ENCODE data around the gene PDCL2.
"Not testable (repeated sequence)": the region's sequence is repeated elsewhere in the genome, so short reads cannot be mapped to it uniquely, and the experiment has no call there.

PDCL2 gene

GRCh38 chr4:55582773-55583172 lies 9.3 kb downstream of the PDCL2 start:
- DNase-seq, result not testable (repeated sequence)

DNA sequence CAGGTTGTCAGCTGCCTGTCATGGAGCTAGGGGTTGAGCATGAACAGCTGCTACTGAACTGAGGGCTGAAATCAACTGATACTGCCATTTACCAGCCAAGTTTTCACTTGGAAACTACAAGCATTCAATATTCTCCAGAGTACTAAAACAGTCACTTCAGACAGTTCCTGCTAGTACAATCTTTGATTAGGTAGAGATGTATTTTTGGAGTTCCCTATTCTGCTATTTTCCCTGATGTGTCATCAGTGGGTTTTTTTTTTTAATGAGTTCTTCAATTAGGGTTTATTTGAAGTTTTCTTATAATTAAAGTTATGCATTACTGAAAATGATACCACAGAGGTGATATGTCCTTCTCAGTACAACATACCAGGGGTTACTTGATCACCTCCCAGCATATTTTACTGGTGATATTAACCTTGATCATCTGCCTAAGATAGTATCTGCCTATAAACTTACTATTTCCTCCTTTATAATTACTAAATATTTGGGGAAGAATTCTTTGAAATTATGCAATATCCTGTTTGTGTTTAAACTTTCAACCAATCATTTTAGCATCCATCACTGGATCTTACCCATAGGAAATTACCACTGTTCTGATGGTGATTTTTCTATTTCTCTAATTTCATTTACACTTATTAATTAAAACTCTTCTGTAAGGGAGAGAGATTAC lies 13.6 kb downstream of the PDCL2 start:
- DNase-seq, result no peak

- DNase-seq, result no peak
Observed at GRCh38 chr4:55575513-55575912, 16.5 kb downstream of the PDCL2 start.

- DNase-seq, result no peak
Observed at GRCh38 chr4:55574252-55574651, 17.8 kb downstream of the PDCL2 start.

GRCh38 chr4:55571806-55572205 lies 20.2 kb downstream of the PDCL2 start:
- DNase-seq, result no peak

- no peak for DNase-seq
Observed at GRCh38 chr4:55568905-55569504, 23.0 kb downstream of the PDCL2 start.

DNA sequence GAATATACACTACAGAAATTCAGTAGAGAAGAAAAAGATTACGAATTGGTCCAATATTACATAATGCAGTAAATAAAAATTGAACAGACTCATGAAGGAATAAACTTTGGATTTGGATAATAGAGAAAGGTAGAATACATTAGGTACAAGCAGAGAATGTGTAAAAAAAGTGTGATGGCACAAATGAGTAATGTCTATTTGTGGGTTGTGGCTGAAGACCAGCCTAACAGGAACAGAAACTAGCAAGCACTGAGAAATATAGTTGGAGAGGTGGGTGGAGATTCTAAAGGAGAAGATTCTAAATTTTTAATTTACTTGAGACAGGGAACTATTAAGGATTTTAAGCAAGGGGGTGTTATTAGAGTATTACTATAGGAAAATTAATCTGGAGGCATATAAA lies 30.2 kb downstream of the PDCL2 start:
- no peak for DNase-seq

- no peak for DNase-seq
Observed at GRCh38 chr4:55560096-55560495, 31.9 kb downstream of the PDCL2 start.

GRCh38 chr4:55554453-55555030 lies 37.5 kb downstream of the PDCL2 start:
- no peak for DNase-seq

DNA sequence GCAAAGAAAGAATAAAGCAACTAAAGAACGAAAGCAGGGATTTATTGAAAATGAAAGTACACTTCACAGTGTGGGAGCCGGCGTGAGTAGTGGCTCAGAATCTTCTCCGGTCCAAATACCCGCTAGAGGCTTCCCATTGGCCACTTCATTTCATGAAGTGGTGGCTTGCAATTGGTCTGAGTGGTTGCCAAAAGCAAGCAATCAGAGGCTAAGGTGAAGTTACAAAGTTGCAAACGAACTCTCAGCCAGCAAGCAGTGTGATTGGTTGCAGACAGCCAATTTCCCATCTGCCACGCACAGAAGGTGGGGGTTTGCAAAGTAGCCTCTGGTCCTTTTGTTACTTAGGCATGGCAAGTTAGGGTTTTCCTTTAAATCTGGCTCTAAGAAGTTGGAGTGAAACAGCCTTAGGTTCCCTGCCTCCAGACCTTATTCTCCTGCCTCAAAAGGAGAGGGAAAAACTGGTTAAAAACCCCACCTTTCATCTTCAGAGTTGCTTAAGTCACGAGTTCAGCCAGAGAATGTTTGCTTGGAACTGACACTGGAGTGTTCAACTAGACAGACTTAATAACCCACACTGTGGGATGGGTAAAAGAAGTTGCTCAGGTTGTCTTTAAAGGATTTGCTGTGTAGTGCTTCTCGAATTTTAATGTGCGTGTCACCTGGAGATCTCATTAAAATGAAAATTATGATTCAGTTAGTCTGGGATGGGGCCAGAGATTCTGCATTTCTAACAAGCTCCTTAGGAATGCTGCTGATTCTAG lies 38.4 kb downstream of the PDCL2 start:
- peak; percentile 26 for DNase-seq

- not testable (repeated sequence) for DNase-seq
Observed at GRCh38 chr4:55551964-55552363, 40.1 kb downstream of the PDCL2 start.

DNA sequence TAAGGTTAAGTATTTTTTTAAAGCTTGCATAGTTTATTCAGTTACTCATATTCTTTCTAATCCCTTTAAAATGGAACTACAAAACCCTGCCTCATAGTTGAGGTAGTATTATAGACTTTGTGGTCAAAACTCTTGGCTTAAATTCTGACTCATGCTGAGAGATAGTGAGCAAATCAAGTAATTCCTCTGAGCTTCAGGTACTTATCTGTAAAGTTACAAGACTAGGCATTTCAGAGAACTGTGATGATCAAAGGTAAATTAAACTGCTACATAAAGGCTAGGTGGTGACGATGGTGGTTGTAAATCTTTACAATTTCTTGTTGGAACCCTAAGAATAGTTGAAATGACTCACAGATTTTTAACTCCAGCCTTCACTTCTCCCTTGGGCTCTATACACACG lies 42.2 kb downstream of the PDCL2 start:
- no peak for DNase-seq

- DNase-seq, result no peak
Observed at GRCh38 chr4:55547918-55548317, 44.1 kb downstream of the PDCL2 start.

DNA sequence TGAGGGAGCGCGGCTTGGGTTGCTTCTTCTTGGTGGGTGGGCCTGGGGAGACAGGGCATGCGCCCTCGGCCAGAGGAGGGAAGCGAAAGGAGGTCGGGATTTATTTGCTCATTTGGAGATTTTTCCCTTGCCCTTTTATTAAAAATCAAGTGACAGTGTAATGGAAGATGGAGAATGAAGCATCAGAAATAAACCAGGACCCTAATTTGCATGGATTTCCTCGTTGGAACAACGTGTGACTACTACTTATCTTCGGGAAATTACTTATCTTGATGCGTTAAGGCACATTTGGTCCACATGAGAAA lies 44.6 kb downstream of the PDCL2 start:
- no peak for DNase-seq

- DNase-seq, result peak; percentile 88
Observed at GRCh38 chr4:55546756-55547465, 45.1 kb downstream of the PDCL2 start, which contains the start of gene CLOCK. CLOCK (minus strand) TSS chr4:55546909; CDS start chr4:55482785, 64,124 bp downstream.

- no peak for DNase-seq
Observed at GRCh38 chr4:55546506-55546755, 45.6 kb downstream of the PDCL2 start.

- peak; percentile 68 for DNase-seq
Observed at GRCh38 chr4:55545641-55546505, 46.2 kb downstream of the PDCL2 start.

- no peak for DNase-seq
Observed at GRCh38 chr4:55545151-55545550, 46.9 kb downstream of the PDCL2 start.

GRCh38 chr4:55543858-55544257 lies 48.2 kb downstream of the PDCL2 start:
- no peak for DNase-seq

DNA sequence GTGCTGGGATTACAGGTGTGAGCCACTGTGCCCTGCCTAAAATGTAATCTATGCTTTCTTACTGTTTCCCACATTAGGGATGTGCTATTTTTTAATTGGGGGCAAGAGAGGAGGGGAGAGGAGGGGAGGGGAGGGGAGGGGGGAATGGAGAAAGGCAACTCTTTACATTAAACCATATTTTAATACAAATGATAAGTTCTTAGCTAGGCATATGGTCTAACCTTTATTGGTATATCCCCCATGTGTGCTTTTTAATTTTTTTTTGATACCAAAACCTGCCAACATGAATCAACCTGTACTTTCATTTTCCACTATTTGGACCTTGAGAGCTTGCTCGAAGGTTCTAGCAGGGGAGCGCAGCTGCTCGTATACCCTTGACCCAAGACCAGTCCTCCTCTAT lies 51.8 kb downstream of the PDCL2 start:
- DNase-seq, result no peak

DNA sequence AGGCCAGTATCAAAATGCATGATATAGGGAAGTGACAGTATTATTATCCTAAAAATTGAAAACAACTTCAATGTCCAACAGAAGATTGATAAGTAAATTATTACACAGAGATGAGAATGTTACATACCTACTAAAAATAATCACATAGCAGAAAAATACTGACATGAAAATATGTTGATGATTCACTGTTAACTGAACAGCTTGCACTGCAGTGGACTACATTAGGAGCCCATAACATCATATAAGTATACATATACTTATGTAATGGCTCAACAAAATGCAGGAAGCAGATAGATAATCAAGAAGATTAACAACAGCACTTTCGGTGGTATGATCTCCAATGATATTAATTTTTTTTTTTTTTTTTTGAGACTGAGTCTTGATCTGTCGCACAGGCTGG lies 52.4 kb downstream of the PDCL2 start:
- no peak for DNase-seq

GRCh38 chr4:55538531-55538930 lies 53.5 kb downstream of the PDCL2 start:
- no peak for DNase-seq

GRCh38 chr4:55534306-55534705 lies 57.7 kb downstream of the PDCL2 start:
- no peak for DNase-seq
